Nephron progenitor cell (in vitro differentiated cells): ENCODE data around the gene SIMC1.
"Not testable (repeated sequence)": the region's sequence is repeated elsewhere in the genome, so short reads cannot be mapped to it uniquely, and the experiment has no call there.

Source experiments
- DNase-seq: peaks from one replicate; pipeline ENCODE4 v3.0.0; 2021
- H3K27ac Mint-ChIP-seq: 2 replicates; pipeline ENCODE4 v1.8.0; 2021; ENCODE audit warnings: mild to moderate bottlenecking, moderate library complexity, mixed read lengths
- H3K27me3 Mint-ChIP-seq: 2 replicates; pipeline ENCODE4 v1.8.0; 2021; ENCODE audit warnings: mild to moderate bottlenecking, low read depth, mixed read lengths; ENCODE audit not compliant: poor library complexity
- H3K36me3 Mint-ChIP-seq: 2 replicates; pipeline ENCODE4 v1.8.0; 2021; ENCODE audit warnings: low read depth, mixed read lengths
- H3K4me1 Mint-ChIP-seq: 2 replicates; pipeline ENCODE4 v1.8.0; 2021; ENCODE audit warnings: mixed read lengths
- H3K4me3 Mint-ChIP-seq: 2 replicates; pipeline ENCODE4 v1.8.0; 2021; ENCODE audit warnings: mild to moderate bottlenecking, moderate library complexity, mixed read lengths
- H3K9me3 Mint-ChIP-seq: 2 replicates; pipeline ENCODE4 v1.8.0; 2021; ENCODE audit warnings: mild to moderate bottlenecking, moderate library complexity, mixed read lengths
- TF ChIP-seq, protein P1 (sequence below): fragments of 200-600 bp; sonication (generic); IDR thresholded peaks from 2 replicates; pipeline ENCODE4 v1.5.0; 2021; ENCODE audit warnings: antibody characterized with exemption

The SIMC1 gene

DNA sequence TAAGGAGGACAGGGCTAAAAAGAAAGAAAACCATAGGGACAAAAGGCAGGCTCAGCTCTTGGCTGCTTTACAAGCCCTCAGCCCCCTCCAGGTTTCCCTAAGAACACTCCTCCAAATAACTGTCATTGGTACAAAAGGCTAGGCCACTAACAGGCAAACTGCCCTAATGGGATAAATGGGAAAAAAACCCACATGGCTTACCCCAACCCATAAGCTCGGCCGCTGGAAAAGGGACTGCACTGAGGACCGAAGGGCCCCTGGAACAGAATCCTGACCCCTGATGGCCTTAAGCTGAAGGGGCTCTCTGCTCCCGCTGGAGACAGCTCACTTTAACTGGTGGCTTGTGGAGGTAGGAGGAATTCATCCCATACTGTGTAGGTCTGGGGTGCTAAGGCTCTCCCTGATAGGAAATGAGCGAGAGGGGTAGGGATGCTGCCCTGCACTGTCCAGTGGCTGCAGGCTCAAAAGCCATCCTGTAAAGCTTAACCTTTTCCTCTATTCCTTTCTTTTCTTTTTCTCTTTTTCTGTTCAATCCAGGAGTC is 21.0 kb upstream of the SIMC1 start:
- Mint-ChIP-seq H3K4me1 (peaks cover 11% of the 10 kb centered on the region), H3K9me3 (peaks cover 11% of the 10 kb centered on the region)
- H3K27ac Mint-ChIP-seq, H3K27me3 Mint-ChIP-seq, DNase-seq, H3K36me3 Mint-ChIP-seq, H3K4me3 Mint-ChIP-seq: not testable (repeated sequence)

DNA sequence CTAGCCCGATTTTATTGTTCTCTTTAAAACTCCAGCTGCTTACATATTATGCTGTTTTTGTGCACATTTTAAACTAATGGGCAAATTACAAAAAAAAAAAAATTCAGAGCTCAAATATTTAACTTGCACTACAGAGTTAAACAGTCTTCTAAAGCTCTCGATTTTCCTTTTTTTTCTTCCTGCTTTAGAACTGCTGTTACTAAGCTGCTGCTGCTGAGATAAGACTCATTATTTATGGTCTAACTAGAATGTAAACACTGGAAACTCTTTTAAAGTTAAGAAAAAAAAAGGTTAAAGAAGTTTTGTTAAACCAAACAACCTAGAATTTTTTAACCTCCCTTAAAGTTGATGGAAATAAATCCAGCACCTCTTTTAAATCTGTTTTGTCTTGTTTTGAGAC is 20.5 kb upstream of the SIMC1 start:
- not testable (repeated sequence) for H3K27me3 Mint-ChIP-seq, H3K4me3 Mint-ChIP-seq, DNase-seq, H3K36me3 Mint-ChIP-seq, H3K27ac Mint-ChIP-seq
- Mint-ChIP-seq H3K9me3 (peaks cover 11% of the 10 kb centered on the region), H3K4me1 (peaks cover 11% of the 10 kb centered on the region)

DNA sequence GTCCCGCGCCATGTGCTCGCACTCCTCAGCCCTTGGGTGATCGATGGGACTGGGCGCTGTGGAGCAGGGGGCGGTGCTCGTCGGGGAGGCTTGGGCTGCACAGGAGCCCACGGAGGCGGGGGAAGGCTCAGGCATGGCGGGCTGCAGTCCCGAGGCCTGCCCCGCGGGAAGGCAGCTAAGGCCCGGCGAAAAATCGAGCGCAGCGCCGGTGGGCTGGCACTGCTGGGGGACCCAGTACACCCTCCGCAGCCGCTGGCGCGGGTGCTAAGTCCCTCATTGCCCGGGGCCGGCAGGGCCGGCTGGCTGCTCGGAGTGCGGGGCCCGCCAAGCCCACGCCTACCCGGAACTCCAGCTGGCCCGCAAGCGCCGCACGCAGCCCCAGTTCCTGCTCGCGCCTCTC is 16.2 kb upstream of the SIMC1 start:
- not testable (repeated sequence) for H3K4me1 Mint-ChIP-seq, H3K27ac Mint-ChIP-seq, H3K4me3 Mint-ChIP-seq, H3K36me3 Mint-ChIP-seq, H3K9me3 Mint-ChIP-seq, H3K27me3 Mint-ChIP-seq, DNase-seq

DNA sequence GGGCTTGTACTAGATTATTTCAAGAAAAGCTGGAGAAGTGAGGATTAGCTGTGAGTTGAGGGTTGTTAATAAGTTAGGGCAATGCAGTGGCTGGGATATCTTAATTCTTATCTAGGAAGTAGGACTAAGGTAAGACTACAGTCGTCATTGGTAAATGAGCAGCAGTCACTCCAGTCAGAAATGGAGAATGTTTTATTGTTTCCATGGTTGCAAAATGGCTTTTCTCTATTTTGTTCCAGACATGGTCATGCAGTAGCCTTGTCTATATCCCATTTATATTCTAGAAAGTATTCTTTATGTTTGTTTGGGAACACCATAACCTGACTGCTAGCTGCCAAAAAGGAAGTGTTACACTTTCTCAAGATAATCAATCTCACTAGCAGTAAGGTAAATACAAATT is 9.9 kb upstream of the SIMC1 start:
- not testable (repeated sequence) for H3K4me1 Mint-ChIP-seq, H3K4me3 Mint-ChIP-seq, H3K36me3 Mint-ChIP-seq, H3K9me3 Mint-ChIP-seq, DNase-seq, H3K27me3 Mint-ChIP-seq, H3K27ac Mint-ChIP-seq

DNA sequence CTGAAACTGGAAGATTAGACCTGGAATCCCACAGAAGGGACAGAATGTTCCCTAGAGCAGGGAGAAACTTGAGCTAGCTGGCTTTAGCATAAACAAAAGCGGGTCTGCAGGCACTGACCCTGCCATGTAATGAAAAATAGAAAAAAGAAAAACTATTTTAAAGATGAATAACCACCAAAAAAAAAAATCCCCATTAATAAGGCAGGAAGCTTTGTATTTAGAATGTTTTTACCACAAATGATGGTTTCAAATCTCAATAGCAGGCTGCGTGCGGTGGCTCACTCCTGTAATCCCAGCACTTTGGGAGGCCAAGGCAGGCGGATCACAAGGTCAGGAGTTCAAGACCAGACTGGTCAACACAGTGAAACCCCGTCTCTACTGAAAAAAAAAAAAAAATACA is 5.0 kb upstream of the SIMC1 start:
- peaks cover 13% of the 10 kb centered on the region for H3K27me3 Mint-ChIP-seq
- DNase-seq, H3K4me1 Mint-ChIP-seq, H3K27ac Mint-ChIP-seq, H3K4me3 Mint-ChIP-seq, H3K36me3 Mint-ChIP-seq, H3K9me3 Mint-ChIP-seq: not testable (repeated sequence)

DNA sequence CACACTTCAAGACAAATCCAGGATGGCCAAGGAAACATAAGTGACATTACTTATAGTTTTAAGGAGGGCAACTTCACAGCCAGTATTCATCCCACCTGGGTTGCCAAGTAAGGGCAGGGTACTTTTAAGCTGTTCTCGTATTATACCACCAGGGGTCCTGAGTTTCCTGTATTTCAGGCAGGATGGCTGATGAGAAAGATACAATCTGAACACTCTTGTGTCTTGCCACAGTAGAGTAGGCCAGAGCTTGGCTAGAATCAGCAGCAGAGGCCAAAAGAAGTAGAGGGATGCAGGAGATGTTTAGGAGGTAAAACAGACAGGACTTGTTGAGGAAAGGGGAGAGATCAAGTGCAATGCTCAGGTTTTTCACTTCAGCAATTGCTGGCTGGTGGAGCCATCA is 3.1 kb upstream of the SIMC1 start:
- H3K27ac Mint-ChIP-seq, H3K4me3 Mint-ChIP-seq, H3K9me3 Mint-ChIP-seq, H3K36me3 Mint-ChIP-seq, H3K4me1 Mint-ChIP-seq, DNase-seq: not testable (repeated sequence)
- peaks cover 13% of the 10 kb centered on the region for H3K27me3 Mint-ChIP-seq
- TF ChIP-seq, protein P1, sequence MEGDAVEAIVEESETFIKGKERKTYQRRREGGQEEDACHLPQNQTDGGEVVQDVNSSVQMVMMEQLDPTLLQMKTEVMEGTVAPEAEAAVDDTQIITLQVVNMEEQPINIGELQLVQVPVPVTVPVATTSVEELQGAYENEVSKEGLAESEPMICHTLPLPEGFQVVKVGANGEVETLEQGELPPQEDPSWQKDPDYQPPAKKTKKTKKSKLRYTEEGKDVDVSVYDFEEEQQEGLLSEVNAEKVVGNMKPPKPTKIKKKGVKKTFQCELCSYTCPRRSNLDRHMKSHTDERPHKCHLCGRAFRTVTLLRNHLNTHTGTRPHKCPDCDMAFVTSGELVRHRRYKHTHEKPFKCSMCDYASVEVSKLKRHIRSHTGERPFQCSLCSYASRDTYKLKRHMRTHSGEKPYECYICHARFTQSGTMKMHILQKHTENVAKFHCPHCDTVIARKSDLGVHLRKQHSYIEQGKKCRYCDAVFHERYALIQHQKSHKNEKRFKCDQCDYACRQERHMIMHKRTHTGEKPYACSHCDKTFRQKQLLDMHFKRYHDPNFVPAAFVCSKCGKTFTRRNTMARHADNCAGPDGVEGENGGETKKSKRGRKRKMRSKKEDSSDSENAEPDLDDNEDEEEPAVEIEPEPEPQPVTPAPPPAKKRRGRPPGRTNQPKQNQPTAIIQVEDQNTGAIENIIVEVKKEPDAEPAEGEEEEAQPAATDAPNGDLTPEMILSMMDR, result peak; percentile 44

DNA sequence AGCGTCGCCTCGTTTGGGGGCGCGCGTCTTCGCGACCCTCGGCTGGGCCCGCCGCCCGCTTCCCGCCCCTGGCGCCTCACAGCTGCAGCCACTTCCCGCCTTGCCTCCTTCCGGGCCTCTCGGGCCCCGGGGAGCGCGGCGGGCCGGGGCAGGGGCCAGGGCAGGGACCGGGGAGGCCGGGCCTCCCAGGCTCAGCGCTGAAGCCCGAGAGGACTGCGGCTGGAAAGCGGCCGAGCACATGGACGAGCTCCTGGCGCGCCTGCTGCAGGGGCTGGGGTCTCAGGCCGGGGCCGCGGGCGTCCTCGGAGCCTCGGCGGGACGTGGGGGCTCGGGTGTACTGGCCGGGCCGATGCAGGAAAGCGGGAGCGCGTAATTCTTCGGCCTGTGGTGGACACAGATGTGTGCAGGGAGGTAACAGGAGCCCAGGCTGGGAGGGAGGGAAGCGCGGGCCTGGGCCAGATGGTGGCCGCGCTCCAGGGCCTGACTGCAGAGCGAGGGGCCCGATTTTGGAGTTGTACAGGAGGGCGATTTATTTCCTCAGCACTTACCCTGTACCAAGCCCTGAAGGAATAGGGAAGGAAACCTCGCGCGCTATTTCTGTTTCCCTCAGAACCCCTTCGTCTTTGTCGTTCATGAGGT is 540 bp downstream of the SIMC1 start:
- H3K36me3 Mint-ChIP-seq, H3K4me1 Mint-ChIP-seq, H3K9me3 Mint-ChIP-seq, H3K4me3 Mint-ChIP-seq, H3K27ac Mint-ChIP-seq, DNase-seq: not testable (repeated sequence)
- H3K27me3 Mint-ChIP-seq, result peaks cover 10% of the 10 kb centered on the region

DNA sequence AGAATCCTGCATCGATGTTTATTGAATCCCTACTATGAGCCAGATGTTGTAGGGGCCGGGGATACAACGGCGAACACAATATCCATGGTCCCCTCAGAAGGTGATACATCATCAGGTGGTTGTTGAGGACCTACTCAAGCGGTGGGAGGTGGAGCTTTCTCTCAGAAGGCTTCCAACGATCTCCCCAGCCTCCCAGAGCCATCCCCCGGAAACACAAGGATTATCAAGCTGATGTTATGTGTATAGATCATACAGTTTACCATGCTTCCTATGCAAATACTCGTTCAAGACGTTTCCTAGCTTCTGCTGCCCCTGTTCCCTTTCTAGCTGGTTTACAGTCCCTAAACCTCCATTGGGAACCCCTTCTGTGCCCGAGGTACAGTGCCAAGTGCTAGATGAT is 1.1 kb downstream of the SIMC1 start:
- not testable (repeated sequence) for H3K4me1 Mint-ChIP-seq, H3K9me3 Mint-ChIP-seq, H3K4me3 Mint-ChIP-seq, H3K27ac Mint-ChIP-seq, DNase-seq, H3K36me3 Mint-ChIP-seq
- peaks cover 10% of the 10 kb centered on the region for H3K27me3 Mint-ChIP-seq

DNA sequence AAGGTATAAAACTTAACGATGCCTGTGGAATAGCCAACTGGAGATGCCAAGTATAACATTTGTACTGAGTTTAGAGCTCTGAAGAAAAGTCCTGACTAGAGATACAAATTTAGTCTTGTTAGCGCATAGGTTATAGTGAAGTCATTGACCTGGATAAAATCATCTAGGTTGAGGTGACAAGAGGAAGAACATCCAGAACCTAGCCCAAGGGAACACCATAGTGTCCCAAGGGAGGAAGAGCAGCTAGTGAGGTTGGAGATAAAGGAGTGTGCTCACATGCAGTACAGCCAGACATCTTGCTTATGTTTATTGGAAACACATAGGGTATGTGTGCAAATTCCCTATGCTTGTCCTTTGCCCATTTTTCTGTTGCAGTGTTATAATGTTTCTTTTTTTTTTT is 6.1 kb downstream of the SIMC1 start:
- H3K4me1 Mint-ChIP-seq, H3K27me3 Mint-ChIP-seq, H3K4me3 Mint-ChIP-seq, DNase-seq, H3K27ac Mint-ChIP-seq: not testable (repeated sequence)
- peaks cover 28% of the 10 kb centered on the region for H3K36me3 Mint-ChIP-seq
- H3K9me3 Mint-ChIP-seq, result peaks cover 28% of the 10 kb centered on the region

DNA sequence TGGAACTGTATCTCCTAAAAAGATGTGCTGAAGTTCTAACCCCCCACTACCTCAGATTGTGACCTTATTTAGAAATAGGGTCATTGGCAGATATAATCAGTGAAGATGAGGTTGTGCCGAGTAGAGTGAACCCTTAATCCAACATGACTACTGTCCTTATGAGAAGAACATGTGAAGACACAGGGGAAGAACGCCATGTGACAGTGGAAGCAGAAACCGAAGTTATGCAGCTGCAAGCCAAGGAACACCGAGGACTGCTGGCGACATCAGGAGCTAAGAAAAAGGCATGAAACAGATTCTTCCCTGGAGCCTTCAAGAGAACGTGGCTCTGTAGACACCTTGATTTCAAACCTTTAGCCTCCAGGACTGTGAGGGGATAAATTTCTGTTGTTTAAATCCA is 6.8 kb downstream of the SIMC1 start:
- H3K4me3 Mint-ChIP-seq, DNase-seq, H3K27me3 Mint-ChIP-seq, H3K27ac Mint-ChIP-seq, H3K4me1 Mint-ChIP-seq: not testable (repeated sequence)
- H3K36me3 Mint-ChIP-seq, result peaks cover 31% of the 10 kb centered on the region
- H3K9me3 Mint-ChIP-seq, result peaks cover 33% of the 10 kb centered on the region

DNA sequence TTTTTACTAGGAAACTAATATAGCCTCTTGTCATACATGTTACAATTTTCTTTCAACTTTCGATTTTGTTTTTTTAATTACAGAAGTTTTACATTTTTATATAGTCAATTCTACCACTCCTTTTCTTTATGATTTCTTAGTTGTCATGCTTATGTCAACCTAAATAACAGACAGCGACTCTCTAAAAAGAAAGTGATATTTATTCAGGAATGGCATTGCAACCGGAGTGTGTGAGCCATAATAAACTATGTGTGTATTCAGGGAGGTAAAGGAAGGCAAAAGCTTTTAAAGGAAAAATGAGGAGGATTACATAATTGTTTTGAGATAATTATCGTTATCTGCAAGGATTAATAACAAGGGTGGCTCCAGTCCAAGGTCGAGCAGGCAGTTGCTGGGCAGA is 7.3 kb downstream of the SIMC1 start:
- H3K27me3 Mint-ChIP-seq, H3K4me3 Mint-ChIP-seq, H3K4me1 Mint-ChIP-seq, H3K27ac Mint-ChIP-seq, DNase-seq: not testable (repeated sequence)
- Mint-ChIP-seq H3K36me3 (peaks cover 35% of the 10 kb centered on the region), H3K9me3 (peaks cover 37% of the 10 kb centered on the region)

DNA sequence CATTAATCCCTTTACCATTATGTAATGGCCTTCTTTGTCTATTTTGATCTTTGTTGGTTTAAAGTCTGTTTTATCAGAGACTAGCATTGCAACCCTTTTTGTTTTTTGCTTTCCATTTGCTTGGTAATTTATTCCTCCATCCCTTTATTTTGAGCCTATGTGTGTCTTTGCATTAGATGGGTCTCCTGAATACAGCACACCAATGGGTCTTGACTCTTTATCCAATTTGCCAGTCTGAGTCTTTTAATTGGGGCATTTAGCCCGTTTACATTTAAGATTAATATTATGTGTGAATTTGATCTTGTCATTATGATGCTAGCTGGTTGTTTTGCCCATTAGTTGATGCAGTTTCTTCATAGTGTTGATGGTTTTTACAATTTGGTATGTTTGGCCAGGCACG is 12.5 kb downstream of the SIMC1 start:
- Mint-ChIP-seq H3K9me3 (peaks cover 60% of the 10 kb centered on the region), H3K36me3 (peaks cover 46% of the 10 kb centered on the region)
- H3K27ac Mint-ChIP-seq, H3K27me3 Mint-ChIP-seq, DNase-seq, H3K4me1 Mint-ChIP-seq, H3K4me3 Mint-ChIP-seq: not testable (repeated sequence)

DNA sequence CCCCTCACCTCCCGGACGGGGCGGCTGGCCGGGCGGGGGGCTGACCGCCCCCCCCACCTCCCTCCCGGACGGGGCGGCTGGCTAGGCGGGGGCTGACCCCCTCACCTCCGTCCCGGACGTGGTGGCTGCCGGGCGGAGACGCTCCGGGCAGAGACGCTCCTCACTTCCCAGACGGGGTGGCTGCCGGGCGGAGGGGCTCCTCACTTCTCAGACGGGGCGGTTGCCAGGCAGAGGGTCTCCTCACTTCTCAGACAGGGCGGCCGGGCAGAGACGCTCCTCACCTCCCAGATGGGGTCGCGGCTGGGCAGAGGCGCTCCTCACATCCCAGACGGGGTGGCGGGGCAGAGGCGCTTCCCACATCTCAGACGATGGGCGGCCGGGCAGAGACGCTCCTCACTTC is 13.9 kb downstream of the SIMC1 start:
- H3K36me3 Mint-ChIP-seq, result peaks cover 47% of the 10 kb centered on the region
- DNase-seq, H3K4me1 Mint-ChIP-seq, H3K27me3 Mint-ChIP-seq, H3K4me3 Mint-ChIP-seq, H3K27ac Mint-ChIP-seq: not testable (repeated sequence)
- H3K9me3 Mint-ChIP-seq, result peaks cover 54% of the 10 kb centered on the region

DNA sequence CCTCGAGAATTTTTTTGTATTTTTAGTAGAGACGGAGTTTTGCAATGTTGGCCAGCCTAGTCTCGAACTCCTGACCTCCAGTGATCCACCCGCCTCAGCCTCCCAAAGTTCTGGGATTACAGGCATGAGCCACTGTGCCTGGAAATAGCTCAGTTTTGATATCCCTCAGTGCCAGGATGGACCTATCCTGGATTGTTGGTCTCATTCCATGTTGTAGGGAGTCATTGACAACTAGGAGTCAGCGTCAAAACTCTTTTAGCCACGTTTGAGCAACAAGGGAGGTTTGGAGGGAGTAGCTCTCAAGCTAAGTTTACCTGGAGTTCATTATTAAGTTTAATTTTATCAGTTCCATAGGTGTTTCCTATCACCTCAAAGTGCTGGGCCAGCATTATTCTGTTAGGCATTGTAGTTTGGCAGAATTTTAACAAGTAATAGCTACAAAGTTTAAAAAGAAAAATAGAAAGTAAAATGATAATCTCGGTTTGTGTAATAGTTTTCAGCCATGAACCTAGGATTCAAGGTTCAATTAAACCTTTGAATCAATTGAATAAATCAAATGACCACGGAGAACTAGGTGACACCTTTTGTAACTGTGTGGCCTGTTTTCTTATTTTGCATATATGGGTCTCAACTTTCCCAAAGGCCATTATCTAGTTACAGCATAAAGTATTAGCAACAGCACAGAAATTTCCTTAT is 15.3 kb downstream of the SIMC1 start:
- Mint-ChIP-seq H3K36me3 (peaks cover 48% of the 10 kb centered on the region), H3K9me3 (peaks cover 50% of the 10 kb centered on the region)
- not testable (repeated sequence) for H3K27me3 Mint-ChIP-seq, H3K27ac Mint-ChIP-seq, DNase-seq, H3K4me1 Mint-ChIP-seq, H3K4me3 Mint-ChIP-seq
